ENCODE measurements around the gene MYO15A.

DNA sequence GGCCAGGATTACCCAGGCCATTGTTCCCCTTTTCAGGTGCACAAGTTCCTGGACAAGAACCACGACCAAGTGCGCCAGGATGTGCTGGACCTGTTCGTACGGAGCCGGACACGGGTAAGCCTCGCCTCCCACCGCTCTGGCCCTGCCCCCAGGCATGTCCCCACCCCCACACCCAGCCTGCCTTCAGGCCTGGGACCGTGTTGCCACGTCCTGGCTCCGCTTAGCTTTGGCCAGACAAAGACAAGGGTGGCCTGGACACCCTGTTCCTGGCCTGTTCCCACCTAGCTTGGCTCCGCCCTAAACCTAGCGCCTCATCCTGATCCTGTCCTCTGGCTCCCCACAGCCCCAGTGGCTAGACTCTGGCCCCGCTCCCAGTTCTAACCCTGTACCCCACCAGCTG is 30.9 kb downstream of the MYO15A start:
- no peak for TF ChIP-seq POLR2A (IDR thresholded peaks at IDR 0.05)
- TF ChIP-seq, protein P1, sequence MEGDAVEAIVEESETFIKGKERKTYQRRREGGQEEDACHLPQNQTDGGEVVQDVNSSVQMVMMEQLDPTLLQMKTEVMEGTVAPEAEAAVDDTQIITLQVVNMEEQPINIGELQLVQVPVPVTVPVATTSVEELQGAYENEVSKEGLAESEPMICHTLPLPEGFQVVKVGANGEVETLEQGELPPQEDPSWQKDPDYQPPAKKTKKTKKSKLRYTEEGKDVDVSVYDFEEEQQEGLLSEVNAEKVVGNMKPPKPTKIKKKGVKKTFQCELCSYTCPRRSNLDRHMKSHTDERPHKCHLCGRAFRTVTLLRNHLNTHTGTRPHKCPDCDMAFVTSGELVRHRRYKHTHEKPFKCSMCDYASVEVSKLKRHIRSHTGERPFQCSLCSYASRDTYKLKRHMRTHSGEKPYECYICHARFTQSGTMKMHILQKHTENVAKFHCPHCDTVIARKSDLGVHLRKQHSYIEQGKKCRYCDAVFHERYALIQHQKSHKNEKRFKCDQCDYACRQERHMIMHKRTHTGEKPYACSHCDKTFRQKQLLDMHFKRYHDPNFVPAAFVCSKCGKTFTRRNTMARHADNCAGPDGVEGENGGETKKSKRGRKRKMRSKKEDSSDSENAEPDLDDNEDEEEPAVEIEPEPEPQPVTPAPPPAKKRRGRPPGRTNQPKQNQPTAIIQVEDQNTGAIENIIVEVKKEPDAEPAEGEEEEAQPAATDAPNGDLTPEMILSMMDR (IDR thresholded peaks at IDR 0.05) = no peak

Data from stomach (tissue), 4 donors.